ENCODE data around the gene PHYHD1. TPM values are rescaled to one million over a fixed set of nuclear protein-coding genes. Genes with fewer than 3 reads are reported as not detected.

Gene PHYHD1
- total RNA-seq, 1 experiment from 2014 or later = 0.32 TPM

- BruUV-seq (replicated peaks) = no TSS peak
- H3K4me1 ChIP-seq (ENCODE audit: control insufficient read depth in 1 of 2, insufficient read depth in 2 of 2, low read length in 2 of 2) = peaks cover 6 to 26% of the 10 kb centered on the region in 2 experiments; a peak in 3 of 4 replicates
- H3K4me2 ChIP-seq (ENCODE audit: low read length) = no peak overlapping the region
- peaks cover 5 to 7% of the 10 kb centered on the region in 2 experiments; a peak in 3 of 4 replicates for H3K36me3 ChIP-seq (ENCODE audit: control insufficient read depth in 1 of 2, insufficient read depth in 2 of 2, low read length in 2 of 2)
- H3K27me3 ChIP-seq (ENCODE audit: insufficient read depth, low read length) = no peaks in the 10 kb centered on the region
- H3K9ac ChIP-seq (ENCODE audit: low read length) = no peak overlapping the region
- H3K4me3 ChIP-seq (replicated peaks in 1 of 2; ENCODE audit: low read depth in 1 of 2, low read length in 2 of 2) = no peak overlapping the region
- H3K9me3 ChIP-seq (ENCODE audit: control insufficient read depth in 1 of 2, insufficient read depth in 1 of 2, low read depth in 1 of 2, low read length in 2 of 2) = no peaks in the 10 kb centered on the region
- H4K20me1 ChIP-seq (ENCODE audit: insufficient read depth) = no peaks in the 10 kb centered on the region
- ChIA-PET RAD21 (ENCODE audit: low non-redundant PET in 1 of 2, low total read pairs in 2 of 2, uncharacterized antibody in 2 of 2, unreplicated experiment in 2 of 2) (no interaction called here), POLR2A (no interaction called here), CTCF (no interaction called here)
- no peak overlapping the region for H2AFZ ChIP-seq (ENCODE audit: low read depth, low read length, poor library complexity, severe bottlenecking)
- intact Hi-C loops (cut with micrococcal nuclease) = no loop called here
- no peak for TF ChIP-seq RAD21 (IDR thresholded peaks at IDR 0.05; ENCODE audit: low read depth)
- no peak for TF ChIP-seq MAX (IDR thresholded peaks at IDR 0.05)
- no peak for TF ChIP-seq TCF7L2 (IDR thresholded peaks at IDR 0.05; ENCODE audit: borderline replicate concordance, extremely low read depth, insufficient read depth, insufficient read length)
- TF ChIP-seq YY1 (IDR thresholded peaks at IDR 0.05; ENCODE audit: extremely low read depth, insufficient replicate concordance, low read depth, low read length) = no peak
- ATAC-seq (no peak), DNase-seq (ENCODE audit: low read depth, low spot score) (no peak)
- H3K9me2 ChIP-seq (ENCODE audit: insufficient read depth) = no peaks in the 10 kb centered on the region
- H3K79me2 ChIP-seq (ENCODE audit: insufficient read depth, low read length) = peaks cover 29% of the 10 kb centered on the region
- H3K27ac ChIP-seq (ENCODE audit: low read depth, low read length) = no peak overlapping the region
Observed at GRCh38 chr9:128887914-128888350, 32.9 kb upstream of the PHYHD1 start.

- no TSS peak for BruUV-seq (replicated peaks)
- DNase-seq (ENCODE audit: low read depth, low spot score) (no peak), ATAC-seq (no peak)
- Histone ChIP-seq H3K9me3 (ENCODE audit: control insufficient read depth in 1 of 2, insufficient read depth in 1 of 2, low read depth in 1 of 2, low read length in 2 of 2) (no peaks in the 10 kb centered on the region), H3K9me2 (ENCODE audit: insufficient read depth) (no peaks in the 10 kb centered on the region), H2AFZ (ENCODE audit: low read depth, low read length, poor library complexity, severe bottlenecking) (no peak overlapping the region), H3K4me3 (replicated peaks in 1 of 2; ENCODE audit: low read depth in 1 of 2, low read length in 2 of 2) (0 out of 4 replicates have a peak overlapping the region, but pooled peaks of 1 of the 2 experiments have one; percentile 2), H4K20me1 (ENCODE audit: insufficient read depth) (no peaks in the 10 kb centered on the region), H3K36me3 (ENCODE audit: control insufficient read depth in 1 of 2, insufficient read depth in 2 of 2, low read length in 2 of 2) (peaks cover 6 to 9% of the 10 kb centered on the region in 2 experiments; a peak in 3 of 4 replicates), H3K4me2 (ENCODE audit: low read length) (peak overlapping the region; percentile 49), H3K27me3 (ENCODE audit: insufficient read depth, low read length) (no peaks in the 10 kb centered on the region), H3K79me2 (ENCODE audit: insufficient read depth, low read length) (peaks cover 6% of the 10 kb centered on the region; the same call in 1 of the 2 replicates), H3K27ac (ENCODE audit: low read depth, low read length) (peak overlapping the region; percentile 13; the same call in 1 of the 2 replicates), H3K4me1 (ENCODE audit: control insufficient read depth in 1 of 2, insufficient read depth in 2 of 2, low read length in 2 of 2) (peaks cover 3 to 21% of the 10 kb centered on the region in 2 experiments; a peak in 3 of 4 replicates), H3K9ac (ENCODE audit: low read length) (no peak overlapping the region)
- ChIA-PET CTCF (no interaction called here), POLR2A (no interaction called here), RAD21 (ENCODE audit: low non-redundant PET in 1 of 2, low total read pairs in 2 of 2, uncharacterized antibody in 2 of 2, unreplicated experiment in 2 of 2) (no interaction called here)
- intact Hi-C loops (cut with micrococcal nuclease) = no loop called here
- TF ChIP-seq ATF3 (IDR thresholded peaks at IDR 0.05) (no peak), EGR1 (IDR thresholded peaks at IDR 0.05; ENCODE audit: low read depth) (no peak), SP1 (IDR thresholded peaks at IDR 0.05; ENCODE audit: low read depth) (no peak), CBX3 (IDR thresholded peaks at IDR 0.05; ENCODE audit: low read depth) (no peak), YY1 (IDR thresholded peaks at IDR 0.05; ENCODE audit: extremely low read depth, insufficient replicate concordance, low read depth, low read length) (no peak), CTCF (IDR thresholded peaks at IDR 0.05 in 2 of 3, conservative IDR thresholded peaks at IDR 0.05 in 1 of 3; ENCODE audit: borderline replicate concordance in 1 of 3, insufficient read depth in 1 of 3, low read depth in 2 of 3, low read length in 2 of 3) (no peak), POLR2A (IDR thresholded peaks at IDR 0.05; ENCODE audit: borderline replicate concordance, extremely low read depth, insufficient read depth, insufficient read length) (no peak), ZNF274 (IDR thresholded peaks at IDR 0.05; ENCODE audit: low read depth, low read length) (no peak), CEBPB (IDR thresholded peaks at IDR 0.05; ENCODE audit: low read depth) (no peak), POLR2AphosphoS5 (IDR thresholded peaks at IDR 0.05; ENCODE audit: low read depth, low read length) (no peak), EZH2 (IDR thresholded peaks at IDR 0.05) (no peak), ZFX (IDR thresholded peaks at IDR 0.05) (no peak), SIN3A (IDR thresholded peaks at IDR 0.05; ENCODE audit: low read depth) (no peak), EZH2phosphoT487 (IDR thresholded peaks at IDR 0.05; ENCODE audit: borderline replicate concordance) (no peak), FOSL1 (IDR thresholded peaks at IDR 0.05; ENCODE audit: low read depth) (no peak), RAD21 (IDR thresholded peaks at IDR 0.05; ENCODE audit: low read depth) (no peak), SRF (IDR thresholded peaks at IDR 0.05; ENCODE audit: low read depth) (no peak)
Observed at GRCh38 chr9:128891321-128892220, 29.2 kb upstream of the PHYHD1 start.

All from HCT116 (cell line).